ENCODE measurements around the gene SNORC.

DNA sequence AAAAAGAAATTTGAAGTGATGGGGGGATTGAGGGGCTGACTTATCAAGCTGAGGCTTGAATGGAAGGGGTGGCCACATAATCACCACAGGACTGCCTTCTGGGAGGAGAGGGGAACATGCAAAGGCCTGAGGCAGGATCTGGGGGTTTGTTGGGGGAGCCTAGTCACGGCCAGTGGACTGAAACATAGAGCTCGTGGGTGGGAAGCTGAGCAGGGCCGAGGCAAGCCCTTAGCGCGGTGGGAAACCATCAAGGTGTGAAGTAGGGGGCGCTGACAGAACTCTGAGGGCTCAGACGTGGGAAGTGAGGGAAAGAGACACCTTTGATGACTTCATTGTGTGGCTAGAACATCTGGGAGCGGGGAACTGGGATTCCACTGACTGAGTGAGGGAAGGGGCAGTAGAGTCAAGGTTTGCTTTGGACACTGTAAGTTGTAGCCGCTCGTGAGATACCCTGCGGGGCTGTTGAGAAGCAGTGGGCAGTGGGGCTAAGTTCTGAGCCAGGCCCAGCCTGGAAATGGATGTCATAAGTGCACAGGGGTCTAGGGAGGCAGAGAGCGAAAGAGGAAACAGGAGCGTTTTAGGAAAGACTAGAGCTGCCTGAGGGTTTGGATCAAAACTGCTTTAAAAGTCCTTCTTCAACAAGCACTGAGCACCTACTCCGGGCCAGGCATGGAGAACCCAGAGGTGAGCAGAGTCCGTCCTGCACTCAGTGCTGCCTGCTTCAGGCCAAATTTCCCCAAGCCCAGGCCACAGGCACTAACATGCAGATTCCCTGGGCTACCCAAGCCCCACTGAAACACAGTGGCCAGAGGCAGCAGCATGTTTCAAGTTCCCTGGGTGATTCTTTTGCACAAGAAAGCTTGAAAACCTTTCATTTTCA, 686 bp upstream of the SNORC start:
- TF ChIP-seq, protein P1, sequence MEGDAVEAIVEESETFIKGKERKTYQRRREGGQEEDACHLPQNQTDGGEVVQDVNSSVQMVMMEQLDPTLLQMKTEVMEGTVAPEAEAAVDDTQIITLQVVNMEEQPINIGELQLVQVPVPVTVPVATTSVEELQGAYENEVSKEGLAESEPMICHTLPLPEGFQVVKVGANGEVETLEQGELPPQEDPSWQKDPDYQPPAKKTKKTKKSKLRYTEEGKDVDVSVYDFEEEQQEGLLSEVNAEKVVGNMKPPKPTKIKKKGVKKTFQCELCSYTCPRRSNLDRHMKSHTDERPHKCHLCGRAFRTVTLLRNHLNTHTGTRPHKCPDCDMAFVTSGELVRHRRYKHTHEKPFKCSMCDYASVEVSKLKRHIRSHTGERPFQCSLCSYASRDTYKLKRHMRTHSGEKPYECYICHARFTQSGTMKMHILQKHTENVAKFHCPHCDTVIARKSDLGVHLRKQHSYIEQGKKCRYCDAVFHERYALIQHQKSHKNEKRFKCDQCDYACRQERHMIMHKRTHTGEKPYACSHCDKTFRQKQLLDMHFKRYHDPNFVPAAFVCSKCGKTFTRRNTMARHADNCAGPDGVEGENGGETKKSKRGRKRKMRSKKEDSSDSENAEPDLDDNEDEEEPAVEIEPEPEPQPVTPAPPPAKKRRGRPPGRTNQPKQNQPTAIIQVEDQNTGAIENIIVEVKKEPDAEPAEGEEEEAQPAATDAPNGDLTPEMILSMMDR (IDR thresholded peaks at IDR 0.05) = no peak
- TF ChIP-seq POLR2AphosphoS5 (IDR thresholded peaks at IDR 0.05) (no peak), POLR2A (IDR thresholded peaks at IDR 0.05) (no peak), EP300 (IDR thresholded peaks at IDR 0.05) (no peak)
